Glutamatergic neuron (in vitro differentiated cells): ENCODE results near the gene GLB1L2. TPM values are rescaled to one million over a fixed set of nuclear protein-coding genes. Genes with fewer than 3 reads are reported as not detected.

Experiments used
- DNase-seq: peaks from one replicate; pipeline ENCODE4 v3.0.0; 2022
- H3K27ac Mint-ChIP-seq: one replicate; pipeline ENCODE4 v1.8.0; 2020; ENCODE audit warnings: mild to moderate bottlenecking, mixed read lengths, inconsistent platforms; ENCODE audit not compliant: unreplicated experiment
- H3K27me3 Mint-ChIP-seq: one replicate; pipeline ENCODE4 v1.8.0; 2020; ENCODE audit warnings: mild to moderate bottlenecking, moderate library complexity, mixed read lengths, inconsistent platforms; ENCODE audit not compliant: unreplicated experiment
- H3K36me3 Mint-ChIP-seq: one replicate; pipeline ENCODE4 v1.8.0; 2020; ENCODE audit warnings: mild to moderate bottlenecking, mixed read lengths, inconsistent platforms; ENCODE audit not compliant: unreplicated experiment
- H3K4me1 Mint-ChIP-seq: one replicate; pipeline ENCODE4 v1.8.0; 2020; ENCODE audit warnings: mild to moderate bottlenecking, low read depth, mixed read lengths, inconsistent platforms; ENCODE audit not compliant: unreplicated experiment
- H3K4me3 Mint-ChIP-seq: one replicate; pipeline ENCODE4 v1.8.0; 2020; ENCODE audit warnings: mild to moderate bottlenecking, mixed read lengths, inconsistent platforms; ENCODE audit not compliant: unreplicated experiment
- H3K9me3 Mint-ChIP-seq: one replicate; pipeline ENCODE4 v1.8.0; 2020; ENCODE audit warnings: mild to moderate bottlenecking, moderate library complexity, mixed read lengths, inconsistent platforms; ENCODE audit not compliant: unreplicated experiment
- total RNA-seq: library from RNA; stranded (reverse); fragmentation: NEBNext Ultra II Directional; extraction: Animal tissue kit (Norgen Biotek cat#: 25700); gene quantifications from one replicate; pipeline ENCODE4 v1.2.1, GENCODE V29; 2021; ENCODE audit not compliant: unreplicated experiment
- TF ChIP-seq, protein P1 (sequence below): fragments of 200-600 bp; sonication (generic); IDR thresholded peaks from one replicate; pipeline ENCODE4 v1.5.0; 2021; ENCODE audit not compliant: partially characterized antibody, unreplicated experiment

Gene GLB1L2
- total RNA-seq, 1 donor from 2014 or later = 1.0 TPM

DNA sequence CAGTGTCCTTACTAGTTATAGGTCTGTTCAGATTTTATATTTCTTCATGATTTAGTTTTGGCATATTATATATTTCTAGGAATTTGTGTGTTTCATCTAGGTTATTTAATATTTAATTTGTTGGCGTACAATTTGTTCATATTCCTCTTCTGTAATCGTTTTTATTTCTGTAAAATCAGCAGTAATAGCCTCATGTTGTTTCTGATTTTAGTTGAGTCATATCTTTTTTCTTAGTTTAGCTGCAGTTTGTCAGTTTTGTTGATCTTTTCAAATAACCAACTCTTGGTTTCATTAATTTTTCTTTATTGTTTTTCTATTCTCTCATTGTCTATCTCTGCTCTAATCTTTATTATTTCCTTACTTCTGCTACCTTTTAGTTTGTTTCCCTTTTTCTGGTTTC lies 20.3 kb downstream of the GLB1L2 start:
- Mint-ChIP-seq H3K9me3 (peaks cover 2% of the 10 kb centered on the region), H3K36me3 (peaks cover 3% of the 10 kb centered on the region), H3K4me1 (no peaks in the 10 kb centered on the region), H3K27me3 (no peaks in the 10 kb centered on the region), H3K4me3 (no peak overlapping the region), H3K27ac (no peak overlapping the region)
- no peak for DNase-seq
- TF ChIP-seq, protein P1, sequence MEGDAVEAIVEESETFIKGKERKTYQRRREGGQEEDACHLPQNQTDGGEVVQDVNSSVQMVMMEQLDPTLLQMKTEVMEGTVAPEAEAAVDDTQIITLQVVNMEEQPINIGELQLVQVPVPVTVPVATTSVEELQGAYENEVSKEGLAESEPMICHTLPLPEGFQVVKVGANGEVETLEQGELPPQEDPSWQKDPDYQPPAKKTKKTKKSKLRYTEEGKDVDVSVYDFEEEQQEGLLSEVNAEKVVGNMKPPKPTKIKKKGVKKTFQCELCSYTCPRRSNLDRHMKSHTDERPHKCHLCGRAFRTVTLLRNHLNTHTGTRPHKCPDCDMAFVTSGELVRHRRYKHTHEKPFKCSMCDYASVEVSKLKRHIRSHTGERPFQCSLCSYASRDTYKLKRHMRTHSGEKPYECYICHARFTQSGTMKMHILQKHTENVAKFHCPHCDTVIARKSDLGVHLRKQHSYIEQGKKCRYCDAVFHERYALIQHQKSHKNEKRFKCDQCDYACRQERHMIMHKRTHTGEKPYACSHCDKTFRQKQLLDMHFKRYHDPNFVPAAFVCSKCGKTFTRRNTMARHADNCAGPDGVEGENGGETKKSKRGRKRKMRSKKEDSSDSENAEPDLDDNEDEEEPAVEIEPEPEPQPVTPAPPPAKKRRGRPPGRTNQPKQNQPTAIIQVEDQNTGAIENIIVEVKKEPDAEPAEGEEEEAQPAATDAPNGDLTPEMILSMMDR = no peak

DNA sequence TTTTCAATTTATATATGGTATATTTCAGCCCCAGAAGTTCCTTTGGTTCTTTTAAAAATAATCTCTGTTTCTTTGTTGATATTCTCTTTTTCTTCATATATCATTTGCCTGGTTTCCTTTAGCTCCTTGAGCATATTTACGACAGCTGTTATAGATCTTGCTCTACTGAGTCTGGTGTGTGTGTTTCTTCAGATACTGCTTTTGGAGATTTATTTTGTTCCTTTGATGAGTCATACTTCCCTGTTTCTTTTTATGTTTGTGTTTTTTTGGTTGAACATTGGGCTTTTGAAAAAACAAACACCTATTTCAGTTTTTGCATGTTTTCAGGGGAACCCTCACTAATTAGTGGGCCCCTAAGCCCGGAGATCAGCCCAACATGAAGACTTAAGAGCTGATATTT lies 23.3 kb downstream of the GLB1L2 start:
- peaks cover 3% of the 10 kb centered on the region for H3K9me3 Mint-ChIP-seq
- TF ChIP-seq, protein P1 = no peak
- peaks cover 3% of the 10 kb centered on the region for H3K36me3 Mint-ChIP-seq
- DNase-seq = no peak
- no peak overlapping the region for H3K27ac Mint-ChIP-seq
- H3K4me1 Mint-ChIP-seq = peaks cover 7% of the 10 kb centered on the region
- no peak overlapping the region for H3K4me3 Mint-ChIP-seq
- peaks cover 3% of the 10 kb centered on the region for H3K27me3 Mint-ChIP-seq

DNA sequence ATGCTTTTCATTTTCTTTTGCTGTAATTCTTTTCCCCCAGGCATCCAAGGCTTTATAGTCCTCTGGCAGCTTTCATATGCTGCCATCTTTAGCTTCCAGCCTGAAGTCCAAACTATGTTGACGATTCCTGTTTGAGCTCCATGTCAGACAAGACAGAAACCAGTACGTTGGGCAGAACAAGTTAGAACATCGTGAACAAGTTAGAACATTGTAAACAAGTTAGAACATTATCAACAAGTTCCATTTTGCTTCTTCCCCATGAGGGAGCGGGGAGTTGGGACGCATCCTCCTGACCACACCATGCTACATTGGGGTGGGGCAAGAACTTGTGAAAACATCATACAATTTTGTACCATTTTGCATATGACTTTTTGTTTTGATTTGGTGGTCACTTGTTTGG lies 23.9 kb downstream of the GLB1L2 start:
- DNase-seq = no peak
- H3K36me3 Mint-ChIP-seq = peaks cover 3% of the 10 kb centered on the region
- H3K9me3 Mint-ChIP-seq = peaks cover 3% of the 10 kb centered on the region
- peaks cover 8% of the 10 kb centered on the region for H3K4me1 Mint-ChIP-seq
- H3K4me3 Mint-ChIP-seq = no peak overlapping the region
- peaks cover 3% of the 10 kb centered on the region for H3K27me3 Mint-ChIP-seq
- TF ChIP-seq, protein P1 = no peak
- no peak overlapping the region for H3K27ac Mint-ChIP-seq

DNA sequence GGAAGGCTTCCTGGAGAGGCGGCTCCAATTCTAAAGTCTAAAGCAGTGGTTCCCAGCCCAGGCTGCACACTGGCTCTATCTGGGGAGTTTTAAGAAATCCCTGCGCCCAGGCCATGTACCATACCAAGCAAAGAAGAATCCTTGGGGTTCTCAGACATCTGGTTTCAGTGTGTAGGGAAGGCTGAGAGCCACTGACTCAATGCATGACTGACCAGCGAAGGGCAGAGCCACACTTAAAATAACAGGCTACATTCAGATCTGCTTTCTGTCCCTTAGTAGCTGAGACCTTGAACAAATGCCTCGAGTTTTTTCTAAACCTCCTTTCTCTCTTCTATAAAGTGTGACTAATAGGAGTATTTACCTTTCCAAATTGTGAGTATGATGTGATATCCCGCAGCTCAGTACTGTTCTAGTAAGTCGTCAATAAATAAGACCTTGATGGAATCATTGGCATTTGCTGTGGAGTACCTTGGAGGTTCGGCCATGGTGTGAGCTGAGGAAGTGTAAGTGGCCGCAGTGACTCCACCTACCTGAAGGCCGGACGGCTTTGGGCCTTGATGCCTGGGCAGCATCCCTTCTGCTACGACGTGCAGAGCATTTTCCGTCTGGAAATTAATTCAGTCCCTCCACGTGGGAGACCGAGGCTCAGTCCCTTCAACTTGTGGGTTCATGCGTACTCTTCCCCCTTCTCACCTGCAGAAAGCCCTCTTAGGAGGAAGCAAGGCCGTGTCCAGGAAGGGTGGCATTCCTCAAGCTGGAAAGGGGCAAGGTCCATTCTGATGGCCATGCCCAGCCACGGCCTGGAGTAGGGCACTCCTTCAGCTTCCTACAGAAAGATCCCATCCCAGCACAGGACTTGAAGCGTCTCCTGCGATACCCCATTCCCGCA lies 25.1 kb downstream of the GLB1L2 start:
- Mint-ChIP-seq H3K4me3 (no peak overlapping the region), H3K4me1 (peaks cover 11% of the 10 kb centered on the region), H3K27ac (no peak overlapping the region), H3K9me3 (peaks cover 3% of the 10 kb centered on the region), H3K36me3 (peaks cover 6% of the 10 kb centered on the region), H3K27me3 (peaks cover 3% of the 10 kb centered on the region)
- TF ChIP-seq, protein P1 = no peak
- DNase-seq = no peak

DNA sequence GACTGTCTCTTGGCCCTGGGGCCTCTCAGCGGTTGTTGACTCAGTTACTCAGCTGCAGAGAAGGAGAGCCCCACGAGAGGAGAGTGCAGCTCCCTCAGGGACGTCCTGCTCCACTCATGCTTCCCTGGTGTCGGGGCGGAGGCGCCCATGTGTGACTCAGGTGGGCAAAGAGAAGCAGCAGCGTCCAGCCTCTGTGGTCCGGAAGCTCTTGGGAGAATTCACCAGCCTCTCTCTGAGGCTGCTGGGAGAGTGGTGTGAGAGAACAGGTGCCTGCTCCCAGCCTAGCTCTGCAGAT lies 25.7 kb downstream of the GLB1L2 start:
- no peak for DNase-seq

More for the DNA sequence above, 25.7 kb downstream of the GLB1L2 start:
- TF ChIP-seq, protein P1 = no peak
- H3K9me3 Mint-ChIP-seq = peaks cover 3% of the 10 kb centered on the region
- peaks cover 12% of the 10 kb centered on the region for H3K4me1 Mint-ChIP-seq
- H3K27ac Mint-ChIP-seq = no peak overlapping the region
- peaks cover 3% of the 10 kb centered on the region for H3K27me3 Mint-ChIP-seq
- H3K36me3 Mint-ChIP-seq = peaks cover 9% of the 10 kb centered on the region
- no peak overlapping the region for H3K4me3 Mint-ChIP-seq
